GM23338 (cell line): Measurements from ENCODE around the gene CTNND2.

Source experiments
- CREB1 ChIP-seq: fragments of 250-450 bp; sonication (Bioruptor Pico); IDR thresholded peaks from 2 replicates; pipeline ENCODE4 v1.5.0; 2020; ENCODE audit warnings: low read depth, mild to moderate bottlenecking, moderate library complexity
- CTCF ChIP-seq, 2 experiments: fragments of 200-600 bp in 1 of 2; sonication (generic) in 1 of 2; conservative IDR thresholded peaks; 2 replicates each; pipeline versions ENCODE4 v1.5.1 to v1.6.1; 2016 to 2017; ENCODE audit warnings: antibody characterized with exemption in 2 of 2, low read depth in 2 of 2, mild to moderate bottlenecking in 2 of 2, moderate library complexity in 1 of 2
- EZH2 ChIP-seq: fragments of 200-600 bp; sonication (generic); IDR thresholded peaks from one replicate; pipeline ENCODE4 v1.8.0; 2017; ENCODE audit warnings: antibody characterized with exemption, mild to moderate bottlenecking, low read depth; ENCODE audit not compliant: unreplicated experiment
- EZH2phosphoT487 ChIP-seq: fragments of 200-600 bp; sonication (generic); IDR thresholded peaks from one replicate; pipeline ENCODE4 v1.8.1; 2018; ENCODE audit warnings: antibody characterized with exemption; ENCODE audit not compliant: unreplicated experiment
- POLR2AphosphoS5 ChIP-seq: IDR thresholded peaks from 2 replicates; pipeline ENCODE4 v1.6.1; 2016; ENCODE audit warnings: antibody characterized with exemption, low read depth
- REST ChIP-seq: IDR thresholded peaks from one replicate; pipeline ENCODE4 v1.6.1; 2018; ENCODE audit warnings: antibody characterized with exemption; ENCODE audit not compliant: unreplicated experiment
- ZNF331 ChIP-seq: fragments of 250-450 bp; sonication (Bioruptor Pico); IDR thresholded peaks from 2 replicates; pipeline ENCODE4 v1.5.0; 2020; ENCODE audit warnings: low read depth, mild to moderate bottlenecking, moderate library complexity

- TF ChIP-seq REST (no peak), CTCF (conservative IDR thresholded peaks at IDR 0.05; ENCODE audit: low read depth in 2 of 2) (no peak), POLR2AphosphoS5 (no peak), EZH2phosphoT487 (no peak), EZH2 (no peak), ZNF331 (CRISPR knock-in tag) (no peak), CREB1 (CRISPR knock-in tag) (no peak)
Observed at GRCh38 chr5:11555171-11555570, 349.1 kb downstream of the CTNND2 start.
